GM19099 (cell line): ENCODE data around the gene MN1.

Experiments
- POLR2A ChIP-seq: IDR thresholded peaks from 3 replicates; pipeline ENCODE4 v1.6.1; 2011; ENCODE audit warnings: low read depth; ENCODE audit not compliant: insufficient read length; ENCODE audit errors: extremely low read depth

The MN1 gene

DNA sequence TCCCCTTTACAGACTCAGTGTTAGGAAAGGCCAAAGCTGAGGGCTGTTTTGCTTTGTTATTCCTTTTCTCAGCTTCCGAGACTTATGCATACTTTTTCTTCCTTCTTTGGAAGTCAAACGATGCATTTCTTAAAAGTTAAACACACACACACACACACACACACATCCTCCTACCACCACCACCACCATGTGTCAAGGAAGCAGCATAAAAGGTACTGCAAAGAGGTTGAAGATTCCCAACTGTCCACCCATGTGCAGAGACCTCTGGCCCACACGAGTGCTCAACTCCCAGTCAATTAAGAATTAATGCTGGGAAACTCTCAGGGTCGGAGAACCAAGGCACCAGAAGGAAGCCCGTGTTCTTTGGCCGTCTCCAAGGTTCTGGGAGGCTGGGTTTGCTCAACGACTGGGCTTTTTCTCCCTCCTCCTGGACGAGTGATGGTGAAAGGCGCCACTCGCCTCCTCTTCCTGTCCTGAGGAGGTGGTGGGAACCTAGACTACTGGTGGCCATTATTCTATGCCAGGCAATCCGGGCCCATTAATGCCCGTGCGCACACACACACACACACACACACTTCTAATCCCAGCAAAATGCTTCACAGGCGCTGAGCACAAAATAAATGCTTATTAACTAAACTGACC, 15.1 kb downstream of the MN1 start:
- no peak for TF ChIP-seq POLR2A

GRCh38 chr22:27785831-27786230, 15.7 kb downstream of the MN1 start:
- no peak for TF ChIP-seq POLR2A

DNA sequence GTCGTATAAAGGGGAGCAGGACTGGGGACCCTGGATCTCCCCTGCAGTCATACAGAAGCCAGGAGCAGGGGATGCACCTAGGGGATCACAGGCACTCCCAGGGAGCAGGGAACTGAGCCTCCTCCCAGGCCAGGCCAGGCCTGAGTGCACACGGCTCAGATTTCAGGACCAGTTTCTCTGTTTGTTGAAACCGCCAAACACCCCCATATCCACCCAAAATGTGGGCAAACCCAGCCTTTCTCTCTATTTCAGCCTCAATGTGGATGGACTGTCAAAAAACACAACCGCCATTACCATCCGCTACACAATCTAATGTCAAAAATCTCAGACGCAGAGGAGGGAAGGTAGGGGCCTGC, 17.5 kb downstream of the MN1 start:
- no peak for TF ChIP-seq POLR2A

DNA sequence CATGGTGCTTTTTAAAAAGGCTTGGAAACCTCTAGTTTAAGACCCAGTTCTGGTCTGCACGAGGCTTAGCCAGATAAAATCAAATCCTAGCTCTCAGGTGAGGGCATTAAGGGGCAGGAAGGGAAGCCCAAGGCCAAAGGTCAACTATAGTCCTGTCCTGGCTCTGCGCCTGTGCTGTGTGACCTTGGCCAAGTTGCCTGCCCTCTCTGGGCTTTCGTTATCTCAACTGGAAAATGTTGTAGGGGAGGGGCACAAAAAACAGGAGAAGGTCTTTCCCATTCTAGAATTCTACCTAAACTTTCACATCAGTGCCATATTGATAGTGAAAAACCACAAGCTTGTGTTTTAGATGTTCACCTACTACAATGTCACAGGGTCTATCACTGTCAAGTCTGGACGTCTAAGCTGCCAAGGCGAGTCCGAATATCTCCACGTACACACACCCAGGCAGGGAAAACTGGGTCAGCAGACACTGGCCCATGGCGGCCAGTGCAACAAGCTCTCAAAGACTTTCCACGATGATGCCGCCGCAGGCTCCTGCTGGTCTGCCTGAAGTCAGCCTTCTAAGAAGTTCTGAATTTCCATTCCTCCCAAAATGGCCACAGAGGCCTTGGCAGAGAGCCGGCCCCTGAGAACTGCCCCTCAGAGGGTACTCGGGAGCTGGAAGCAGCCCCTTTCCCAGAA, 18.0 kb downstream of the MN1 start:
- no peak for TF ChIP-seq POLR2A

- no peak for TF ChIP-seq POLR2A
Measured at GRCh38 chr22:27782088-27782487, 19.5 kb downstream of the MN1 start.

DNA sequence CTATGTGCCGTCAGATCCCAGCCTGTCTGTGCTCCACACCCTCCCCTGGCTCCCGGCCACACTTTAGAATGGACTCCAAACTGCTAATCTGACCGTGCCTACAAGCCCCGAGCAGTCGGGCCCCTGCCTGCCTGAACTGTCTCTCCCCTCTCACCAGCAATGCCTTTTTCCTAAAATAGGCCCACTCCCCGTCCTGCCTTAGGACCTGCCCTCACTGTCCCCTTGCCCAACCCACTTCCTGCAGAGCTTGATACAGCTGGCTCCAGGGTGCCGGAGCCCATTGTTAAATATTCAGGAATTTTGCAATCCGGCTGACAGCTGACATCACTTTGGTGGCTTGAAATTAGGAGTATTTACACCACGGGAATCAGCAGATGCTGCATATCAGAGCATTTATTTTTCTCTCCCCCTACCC, 21.4 kb downstream of the MN1 start:
- TF ChIP-seq POLR2A, result no peak

GRCh38 chr22:27779643-27780042, 21.9 kb downstream of the MN1 start:
- no peak for TF ChIP-seq POLR2A

- TF ChIP-seq POLR2A, result no peak
Measured at GRCh38 chr22:27778294-27779090, 23.1 kb downstream of the MN1 start.

DNA sequence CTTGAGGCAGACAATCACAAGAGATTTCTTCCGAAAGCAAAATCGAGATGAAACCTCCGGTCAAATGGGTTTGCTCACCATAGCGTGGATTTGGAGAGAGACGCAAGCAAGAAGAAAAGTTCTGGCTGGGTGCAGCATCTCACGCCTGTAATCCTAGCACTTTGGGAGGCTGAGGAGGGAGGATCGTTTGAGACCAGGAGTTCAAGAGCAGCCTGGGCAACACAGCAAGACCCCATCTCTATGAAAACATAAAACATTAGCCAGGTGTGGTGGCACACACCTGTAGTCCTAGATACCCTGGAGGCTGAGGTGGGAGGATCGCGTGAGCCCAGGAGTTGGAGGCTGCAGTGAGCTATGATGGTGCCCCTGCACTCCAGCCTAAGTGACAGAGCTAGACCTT, 24.4 kb downstream of the MN1 start:
- TF ChIP-seq POLR2A, result no peak

GRCh38 chr22:27776650-27776958, 25.0 kb downstream of the MN1 start:
- TF ChIP-seq POLR2A, result no peak

DNA sequence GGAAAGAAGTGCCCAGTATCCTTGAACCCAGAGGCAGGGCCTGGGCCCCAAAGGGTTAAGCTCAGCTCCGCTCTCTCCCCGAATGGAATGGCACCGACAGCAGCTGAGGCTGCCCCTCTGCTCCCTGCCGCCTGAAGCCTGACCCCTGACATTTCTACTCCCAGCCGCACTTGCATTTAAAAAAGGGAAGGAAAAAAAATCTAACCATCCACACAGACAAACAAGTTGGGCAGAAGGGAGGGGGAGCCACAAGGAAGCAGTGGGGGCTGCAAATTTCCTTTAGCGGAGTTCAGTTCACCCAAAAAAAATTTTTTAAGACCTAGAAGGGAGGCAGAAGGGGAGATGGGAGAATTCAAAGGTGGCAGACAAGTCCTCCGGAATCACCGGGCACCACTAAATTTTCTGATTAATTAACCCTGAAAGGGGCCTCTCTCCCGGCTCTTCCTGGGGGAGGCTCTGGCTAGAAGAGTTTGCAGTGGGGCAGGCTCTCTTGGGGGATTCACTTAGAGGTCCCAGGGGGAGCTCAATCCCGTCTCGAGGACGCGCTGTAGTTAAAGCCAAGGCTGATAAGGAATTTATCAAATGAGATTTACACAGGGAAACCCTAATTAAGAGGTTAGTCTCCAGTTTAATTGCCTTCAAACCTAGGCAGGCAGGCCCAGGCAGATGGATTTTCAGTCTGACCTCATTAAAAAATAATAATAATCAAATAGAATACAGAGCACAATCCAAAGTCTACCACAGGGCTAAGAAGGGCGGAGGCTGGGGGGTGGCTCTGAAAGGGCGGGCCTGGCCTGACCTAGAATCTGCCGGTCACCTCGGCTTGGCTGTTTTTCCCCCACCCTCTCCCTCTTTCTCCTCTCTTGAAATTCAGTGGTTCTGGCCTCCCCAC, 25.6 kb downstream of the MN1 start:
- no peak for TF ChIP-seq POLR2A

DNA sequence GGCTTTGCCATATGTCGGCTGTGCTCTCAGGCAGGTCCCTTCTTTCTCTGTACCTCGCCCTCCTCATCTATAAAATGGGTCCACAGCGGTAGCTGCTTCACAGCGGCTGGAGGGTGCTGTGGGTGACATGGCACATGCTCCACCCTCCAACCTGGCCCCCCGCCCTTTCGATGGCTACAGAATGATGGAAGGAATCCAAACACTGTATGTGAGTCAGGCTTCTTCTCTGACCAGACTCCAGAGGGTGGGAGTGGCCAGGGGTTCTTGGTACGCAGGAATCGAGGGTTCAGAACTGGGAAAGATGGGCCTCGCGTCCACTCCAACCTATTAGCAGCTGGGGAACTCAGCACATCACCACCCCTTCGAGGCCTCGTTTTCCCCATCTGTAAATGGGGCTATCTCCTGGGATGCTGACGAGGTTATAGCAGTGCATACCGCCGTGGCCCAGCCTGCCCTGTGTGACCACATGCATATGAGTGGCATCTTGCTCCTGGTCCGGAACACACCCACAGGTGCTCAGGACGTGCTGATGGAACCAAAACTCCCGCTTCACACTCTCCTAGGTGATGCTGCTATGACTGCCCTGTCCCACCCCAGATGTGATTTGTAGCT, 26.4 kb downstream of the MN1 start:
- no peak for TF ChIP-seq POLR2A

GRCh38 chr22:27774200-27774599, 27.4 kb downstream of the MN1 start:
- TF ChIP-seq POLR2A, result no peak

DNA sequence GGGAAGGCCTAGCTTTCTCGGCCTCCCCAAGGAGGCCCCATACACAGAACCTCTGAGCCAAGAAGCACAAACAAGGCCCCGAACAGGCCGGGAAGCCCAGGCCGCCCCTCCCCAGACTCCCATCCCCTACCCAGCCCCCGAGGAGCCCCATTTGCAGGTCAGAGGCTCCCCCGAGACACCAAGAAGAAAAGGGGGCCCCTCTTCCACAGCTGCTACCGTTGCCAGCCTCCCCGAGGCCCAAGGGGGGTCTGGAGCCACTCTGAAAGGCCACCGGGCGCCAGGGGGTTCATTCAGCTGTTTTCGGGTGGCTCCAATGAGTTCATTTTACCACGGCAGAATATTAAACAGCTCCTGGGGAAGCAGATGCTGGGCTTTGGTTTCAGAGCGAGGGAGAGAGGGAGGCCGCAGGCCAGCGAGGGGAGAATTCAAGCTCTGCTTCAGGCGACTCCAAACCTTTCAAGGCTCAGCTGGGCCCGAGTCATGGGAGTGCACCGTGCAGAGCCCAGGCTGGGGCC, 28.5 kb downstream of the MN1 start:
- TF ChIP-seq POLR2A, result no peak
